Coronary artery (tissue), 2 donors: ENCODE data around the gene SEH1L.

Experiments used
- DNase-seq: peaks from one replicate; pipeline ENCODE4 v3.0.0-alpha.2; 2017; ENCODE audit warnings: low spot score
- H3K27ac ChIP-seq, 2 donors: fragments of 200-600 bp; sonication (generic); one replicate each; pipeline ENCODE4 v1.5.1; 2016 to 2019
- H3K4me3 ChIP-seq: fragments of 200-600 bp; sonication (generic); 2 replicates; pipeline ENCODE4 v1.5.1; 2016; ENCODE audit warnings: mild to moderate bottlenecking, moderate library complexity
- CTCF ChIP-seq: fragments of 200-600 bp; sonication (generic); IDR thresholded peaks from one replicate; pipeline ENCODE4 v1.5.1; 2019; ENCODE audit warnings: antibody characterized with exemption

Gene SEH1L

GRCh38 chr18:13035249-13035914 lies 87.6 kb downstream of the SEH1L start:
- no peak for TF ChIP-seq CTCF
- no peak for DNase-seq
- Histone ChIP-seq H3K4me3 (no peak overlapping the region), H3K27ac (no peak overlapping the region)

GRCh38 chr18:13036622-13037320 lies 89.0 kb downstream of the SEH1L start:
- TF ChIP-seq CTCF: no peak
- Histone ChIP-seq H3K4me3 (no peak overlapping the region), H3K27ac (no peak overlapping the region)
- no peak for DNase-seq
